ENCODE measurements around the gene MICOS13.

DNA sequence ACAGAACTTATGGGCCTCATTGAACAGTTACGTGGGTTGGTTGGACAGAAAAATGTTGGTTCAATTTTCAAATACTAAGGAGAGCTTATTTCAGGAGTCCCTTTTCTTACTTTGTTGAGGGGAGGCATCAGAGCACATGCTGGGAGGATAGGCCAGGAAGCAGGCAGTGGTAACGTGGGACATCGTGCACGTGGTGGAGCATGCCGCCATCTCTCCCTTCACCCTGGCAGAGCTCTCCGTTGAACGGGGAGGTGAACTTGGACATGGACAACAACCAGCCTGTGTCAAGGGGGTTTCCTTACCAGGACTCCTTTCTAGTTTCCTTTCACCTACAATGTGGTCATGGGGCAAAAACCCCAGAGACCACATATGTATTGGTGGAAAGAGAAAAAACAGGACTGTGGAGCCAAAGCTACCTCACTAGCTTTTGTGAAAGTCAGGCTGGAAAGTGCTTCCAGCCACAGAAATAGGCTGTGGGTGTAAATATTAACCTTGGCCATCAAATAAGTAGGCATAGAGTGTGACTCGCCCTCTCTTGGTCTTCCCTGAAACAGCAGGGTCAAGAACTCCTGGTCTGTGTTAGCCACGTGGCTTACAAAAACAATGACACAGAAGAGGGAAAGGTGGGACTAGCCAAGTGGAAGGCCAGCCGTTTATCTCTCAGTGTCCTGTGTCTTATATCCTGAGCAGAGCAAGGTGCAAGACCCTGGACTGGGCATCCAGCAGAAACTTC, 14.4 kb downstream of the MICOS13 start:
- TF ChIP-seq TCF7L2 (IDR thresholded peaks at IDR 0.05; ENCODE audit: low read depth, low read length): no peak
- TF ChIP-seq, protein P1, sequence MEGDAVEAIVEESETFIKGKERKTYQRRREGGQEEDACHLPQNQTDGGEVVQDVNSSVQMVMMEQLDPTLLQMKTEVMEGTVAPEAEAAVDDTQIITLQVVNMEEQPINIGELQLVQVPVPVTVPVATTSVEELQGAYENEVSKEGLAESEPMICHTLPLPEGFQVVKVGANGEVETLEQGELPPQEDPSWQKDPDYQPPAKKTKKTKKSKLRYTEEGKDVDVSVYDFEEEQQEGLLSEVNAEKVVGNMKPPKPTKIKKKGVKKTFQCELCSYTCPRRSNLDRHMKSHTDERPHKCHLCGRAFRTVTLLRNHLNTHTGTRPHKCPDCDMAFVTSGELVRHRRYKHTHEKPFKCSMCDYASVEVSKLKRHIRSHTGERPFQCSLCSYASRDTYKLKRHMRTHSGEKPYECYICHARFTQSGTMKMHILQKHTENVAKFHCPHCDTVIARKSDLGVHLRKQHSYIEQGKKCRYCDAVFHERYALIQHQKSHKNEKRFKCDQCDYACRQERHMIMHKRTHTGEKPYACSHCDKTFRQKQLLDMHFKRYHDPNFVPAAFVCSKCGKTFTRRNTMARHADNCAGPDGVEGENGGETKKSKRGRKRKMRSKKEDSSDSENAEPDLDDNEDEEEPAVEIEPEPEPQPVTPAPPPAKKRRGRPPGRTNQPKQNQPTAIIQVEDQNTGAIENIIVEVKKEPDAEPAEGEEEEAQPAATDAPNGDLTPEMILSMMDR (IDR thresholded peaks at IDR 0.05): no peak
